ENCODE measurements around the gene GNL1. TPM values are rescaled to one million over a fixed set of nuclear protein-coding genes. Genes with fewer than 3 reads are reported as not detected.

The GNL1 gene
- total and polyA plus RNA-seq, 8 donors, result 32.3 to 86.6 (median 42.0) TPM

GRCh38 chr6:30562470-30563425 is 6.5 kb upstream of the GNL1 start:
- TF ChIP-seq CTCF (IDR thresholded peaks at IDR 0.05), result no peak
- 89 to 94% methylated on average over 14 of the region's 14 CpGs for WGBS, 2 donors

GRCh38 chr6:30560930-30561329 is 4.6 kb upstream of the GNL1 start:
- DNase-seq (no peak), FAIRE-seq (no peak), ATAC-seq (no peak)
- Histone ChIP-seq H3K36me3 (peaks cover 0 to 6% (median 0%) of the 10 kb centered on the region in 3 donors), H3K27me3 (no peaks in the 10 kb centered on the region), H3K9me3 (no peaks in the 10 kb centered on the region), H3K4me1 (peaks cover 0 to 7% (median 6%) of the 10 kb centered on the region in 3 donors), H3K4me3 (no peak overlapping the region), H3K27ac (no peak overlapping the region)
- no peak for TF ChIP-seq CTCF (IDR thresholded peaks at IDR 0.05)
- intact Hi-C loops (cut with DNase I), result no loop called here
- WGBS, 2 donors, result 93 to 95% methylated on average over 3 of the region's 3 CpGs

More at GRCh38 chr6:30562470-30563425, 6.5 kb upstream of the GNL1 start:
- Histone ChIP-seq H3K36me3 (peaks cover 0 to 6% (median 0%) of the 10 kb centered on the region in 3 donors), H3K4me3 (no peak overlapping the region), H3K27ac (no peak overlapping the region), H3K27me3 (no peaks in the 10 kb centered on the region), H3K9me3 (no peaks in the 10 kb centered on the region), H3K4me1 (peaks cover 0 to 7% (median 6%) of the 10 kb centered on the region in 3 donors)
- no peak for ATAC-seq
- no peak for FAIRE-seq
- DNase-seq, result no peak
- intact Hi-C loops (cut with DNase I), result no loop called here

- Histone ChIP-seq H3K4me1 (peaks cover 4 to 11% (median 6%) of the 10 kb centered on the region in 3 donors), H3K9me3 (no peaks in the 10 kb centered on the region), H3K4me3 (peak overlapping the region; percentile 83 to 97 (median 96)), H3K27me3 (no peaks in the 10 kb centered on the region), H3K36me3 (peaks cover 0 to 18% (median 0%) of the 10 kb centered on the region in 3 donors), H3K27ac (peak overlapping the region; percentile 95 to 97 (median 96))
- no peak for TF ChIP-seq CTCF (IDR thresholded peaks at IDR 0.05)
- intact Hi-C loops (cut with DNase I), result no loop called here
- FAIRE-seq, result no peak
- no peak for DNase-seq
- no peak for ATAC-seq
- 2 to 3% methylated on average over 6 of the region's 6 CpGs for WGBS, 2 donors
Observed at GRCh38 chr6:30557683-30557981, 1.3 kb upstream of the GNL1 start.

- intact Hi-C loops (cut with DNase I), result no loop called here
- peak within 1 kb of the TSS; percentile 83 to 97 (median 96) for H3K4me3 ChIP-seq
- peak within 1 kb of the TSS; percentile 95 to 97 (median 96) for H3K27ac ChIP-seq
- peak; percentile 82 to 90 (median 87) for DNase-seq
- peaks cover 4 to 11% (median 6%) of the 10 kb centered on the region in 3 donors for H3K4me1 ChIP-seq
- no peak for TF ChIP-seq CTCF (IDR thresholded peaks at IDR 0.05)
- no peaks in the 10 kb centered on the region for H3K9me3 ChIP-seq
- peaks cover 0 to 20% (median 4%) of the 10 kb centered on the region in 3 donors for H3K36me3 ChIP-seq
- WGBS, 2 donors, result 0% methylated on average over 42 of the region's 42 CpGs
- H3K27me3 ChIP-seq, result no peaks in the 10 kb centered on the region
- ATAC-seq, result peak; percentile 76 to 86 (median 80)
- no peak for FAIRE-seq
Observed at GRCh38 chr6:30556906-30557682, 805 bp upstream of the GNL1 start, which contains the start of gene PRR3. Gene PRR3, plus strand, starts transcription at chr6:30557295. Its CDS starts 50 bp downstream, at chr6:30557345.
